GM23248 (cell line): ENCODE results near the gene OR10J4.

Experiments used
- EZH2 ChIP-seq: fragments of 200-600 bp; sonication (generic); IDR thresholded peaks from 2 replicates; pipeline ENCODE4 v1.6.1; 2018; ENCODE audit warnings: antibody characterized with exemption, mild to moderate bottlenecking; ENCODE audit not compliant: insufficient read depth, poor library complexity, severe bottlenecking
- EZH2phosphoT487 ChIP-seq: fragments of 200-600 bp; sonication (generic); IDR thresholded peaks from 2 replicates; pipeline ENCODE4 v1.6.1; 2018; ENCODE audit warnings: antibody characterized with exemption, moderate library complexity, mild to moderate bottlenecking, low read depth; ENCODE audit not compliant: insufficient read depth

DNA sequence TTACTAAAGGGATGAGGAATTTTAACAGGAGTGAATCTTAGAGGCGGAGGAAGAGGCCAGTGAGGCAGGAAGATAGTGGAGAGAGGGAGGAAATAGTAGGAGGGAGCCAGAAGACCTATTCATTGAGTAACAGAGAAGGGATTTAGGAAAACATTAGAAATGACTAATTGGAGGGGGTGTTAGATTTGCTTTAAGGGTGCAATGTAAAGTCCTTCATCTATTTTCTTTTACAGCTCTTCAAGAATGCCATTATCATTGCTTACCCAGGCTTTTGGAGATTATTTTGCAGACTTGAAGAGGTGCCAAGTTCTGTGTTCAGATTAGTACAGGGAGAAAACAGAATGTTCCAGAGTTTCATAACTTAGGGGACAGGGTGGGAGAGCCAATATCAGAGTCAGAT lies 41.3 kb downstream of the OR10J4 start:
- TF ChIP-seq EZH2phosphoT487 = no peak
- no peak for TF ChIP-seq EZH2
